PC-3 (cell line): ENCODE results near the gene IQCK. TPM values are rescaled to one million over a fixed set of nuclear protein-coding genes. Genes with fewer than 3 reads are reported as not detected.
A peak's percentile ranks its signal among the peaks of the same experiment; 100 is the strongest.

ENCODE experiments used
- ATAC-seq: fragments of 200-7000 bp; cut with Tn5 transposase; 2 replicates; pipeline ENCODE4 v1.9.1; 2020; ENCODE audit warnings: mild to moderate bottlenecking, moderate library complexity
- BruUV-seq: library from RNA; stranded (reverse); fragments of 400-500 nt; replicated peaks from 2 replicates; lab custom pipeline; 2021; lab: Mats Ljungman, UMichigan
- CTCF ChIA-PET: fragments of 300-600 bp; sonication (Branson Sonifier 250); formaldehyde crosslinking; loops from one replicate; lab custom pipeline; 2022; ENCODE audit warnings: antibody characterized with exemption; lab: Charles Lee
- POLR2A ChIA-PET: fragments of 300-600 bp; sonication (Branson Sonifier 250); formaldehyde crosslinking; loops from one replicate; lab custom pipeline; 2022; ENCODE audit warnings: antibody characterized with exemption; ENCODE audit not compliant: unreplicated experiment; lab: Charles Lee
- DNase-seq: peaks from one replicate; pipeline ENCODE4 v3.0.0-alpha.2; 2015
- H2AFZ ChIP-seq: fragments of 300-600 bp; sonication (generic); 2 replicates; pipeline ENCODE4 v1.6.0; 2016; ENCODE audit warnings: antibody characterized with exemption, low read length
- H3F3A ChIP-seq: fragments of 300-600 bp; sonication (generic); one replicate; pipeline ENCODE4 v1.6.0; 2017; ENCODE audit warnings: antibody characterized with exemption, low read length, control low read depth, mild to moderate bottlenecking; ENCODE audit not compliant: unreplicated experiment
- H3K27ac ChIP-seq: fragments of 300-600 bp; sonication (generic); 2 replicates; pipeline ENCODE4 v1.5.1; 2016; ENCODE audit warnings: mild to moderate bottlenecking, low read length
- H3K27me3 ChIP-seq: fragments of 300-600 bp; sonication (generic); 2 replicates; pipeline ENCODE4 v1.6.1; 2016; ENCODE audit warnings: low read length, mixed read lengths
- H3K36me3 ChIP-seq: fragments of 300-600 bp; sonication (generic); 2 replicates; pipeline ENCODE4 v1.6.1; 2016; ENCODE audit warnings: low read depth, mixed run types, low read length, mixed read lengths
- H3K4me1 ChIP-seq: fragments of 300-600 bp; sonication (generic); 2 replicates; pipeline ENCODE4 v1.5.1; 2016; ENCODE audit warnings: low read length; ENCODE audit not compliant: insufficient read depth
- H3K4me2 ChIP-seq: fragments of 300-600 bp; sonication (generic); 2 replicates; pipeline ENCODE4 v1.6.0; 2016; ENCODE audit warnings: low read length
- H3K4me3 ChIP-seq: fragments of 300-600 bp; sonication (generic); 2 replicates; pipeline ENCODE4 v1.5.1; 2016; ENCODE audit warnings: mild to moderate bottlenecking, low read length, mixed read lengths
- H3K79me2 ChIP-seq: fragments of 300-600 bp; sonication (generic); 2 replicates; pipeline ENCODE4 v1.6.1; 2017; ENCODE audit warnings: low read length, mixed read lengths
- H3K9ac ChIP-seq: fragments of 300-600 bp; sonication (generic); 2 replicates; pipeline ENCODE4 v1.6.0; 2016; ENCODE audit warnings: mild to moderate bottlenecking, low read length
- H3K9me2 ChIP-seq: fragments of 300-600 bp; sonication (generic); replicated peaks from 2 replicates; pipeline ENCODE4 v1.6.1; 2016; ENCODE audit warnings: mixed run types, low read length, mixed read lengths
- H3K9me3 ChIP-seq: fragments of 300-600 bp; sonication (generic); 2 replicates; pipeline ENCODE4 v1.6.1; 2016; ENCODE audit warnings: low read length, mixed read lengths
- H4K20me1 ChIP-seq: fragments of 300-600 bp; sonication (generic); 2 replicates; pipeline ENCODE4 v1.6.1; 2016; ENCODE audit warnings: low read length, mixed read lengths
- CTCF ChIP-seq: fragments of 300-600 bp; sonication (generic); conservative IDR thresholded peaks from 2 replicates; pipeline ENCODE4 v1.5.1; 2017; ENCODE audit warnings: antibody characterized with exemption, low read depth, mild to moderate bottlenecking, low read length
- EZH2 ChIP-seq: fragments of 300-600 bp; sonication (generic); IDR thresholded peaks from one replicate; pipeline ENCODE4 v1.6.1; 2017; ENCODE audit warnings: antibody characterized with exemption, mild to moderate bottlenecking, low read length; ENCODE audit not compliant: unreplicated experiment
- EZH2phosphoT487 ChIP-seq: fragments of 300-600 bp; sonication (generic); IDR thresholded peaks from 2 replicates; pipeline ENCODE4 v1.6.1; 2018; ENCODE audit warnings: mild to moderate bottlenecking, antibody characterized with exemption, low read length, borderline replicate concordance
- intact Hi-C: fragments of 100-400 bp; cut with micrococcal nuclease; formaldehyde crosslinking; loops from 2 replicates; pipeline ENCODE4 v1.9.0; 2023
- total RNA-seq: library from RNA; depleted of rRNA; stranded (reverse); fragments of >200 nt; gene quantifications from 2 replicates; pipeline ENCODE4 v1.2.3, GENCODE V29; 2014

Gene IQCK
- total RNA-seq, 1 experiment from 2014 or later, result 8.9 TPM

GRCh38 chr16:19751478-19752385, 33.7 kb downstream of the IQCK start:
- no peak for ATAC-seq
- Histone ChIP-seq H3K4me2 (no peak overlapping the region), H3K36me3 (no peaks in the 10 kb centered on the region), H3K27ac (no peak overlapping the region), H3K4me1 (peaks cover 37% of the 10 kb centered on the region), H3K27me3 (no peaks in the 10 kb centered on the region), H3K9ac (no peak overlapping the region), H3F3A (peaks cover 4% of the 10 kb centered on the region), H3K4me3 (no peak overlapping the region), H3K9me2 (no peaks in the 10 kb centered on the region), H3K9me3 (no peaks in the 10 kb centered on the region), H3K79me2 (no peaks in the 10 kb centered on the region), H4K20me1 (no peaks in the 10 kb centered on the region), H2AFZ (no peak overlapping the region)
- intact Hi-C loops, result loop anchor here (2.0 to 5.0 kb wide), 2 partner anchors 33 to 54 kb away; partner anchors contain the start of genes IQCK and KNOP1
- no peak for DNase-seq
- ChIA-PET CTCF (no interaction called here), POLR2A (no interaction called here)
- no peak for TF ChIP-seq EZH2
- no peak for TF ChIP-seq CTCF
- no peak for TF ChIP-seq EZH2phosphoT487
- BruUV-seq, result no TSS peak

GRCh38 chr16:19753815-19754643, 36.0 kb downstream of the IQCK start:
- Histone ChIP-seq H4K20me1 (no peaks in the 10 kb centered on the region), H3K27ac (peak overlapping the region; percentile 60), H3K79me2 (no peaks in the 10 kb centered on the region), H3K9me3 (no peaks in the 10 kb centered on the region), H3K36me3 (no peaks in the 10 kb centered on the region), H3K4me3 (peak overlapping the region; percentile 36; the same call in 1 of the 2 replicates), H2AFZ (peak overlapping the region; percentile 64), H3K4me1 (peaks cover 28% of the 10 kb centered on the region), H3K9ac (peak overlapping the region; percentile 17; the same call in 1 of the 2 replicates), H3K27me3 (no peaks in the 10 kb centered on the region), H3F3A (peaks cover 4% of the 10 kb centered on the region), H3K4me2 (peak overlapping the region; percentile 72), H3K9me2 (no peaks in the 10 kb centered on the region)
- TF ChIP-seq EZH2 (no peak), CTCF (no peak), EZH2phosphoT487 (no peak)
- ChIA-PET POLR2A (no interaction called here), CTCF (no interaction called here)
- BruUV-seq, result no TSS peak
- intact Hi-C loops, result loop anchor here (2.0 to 5.0 kb wide), 2 partner anchors 35 to 57 kb away; partner anchors contain the start of genes IQCK and KNOP1
- ATAC-seq, result peak; percentile 93
- DNase-seq, result peak; percentile 74
